ENCODE data around the gene CDC26.
"Not testable (repeated sequence)": the region's sequence is repeated elsewhere in the genome, so short reads cannot be mapped to it uniquely, and the experiment has no call there.

CDC26 gene

DNA sequence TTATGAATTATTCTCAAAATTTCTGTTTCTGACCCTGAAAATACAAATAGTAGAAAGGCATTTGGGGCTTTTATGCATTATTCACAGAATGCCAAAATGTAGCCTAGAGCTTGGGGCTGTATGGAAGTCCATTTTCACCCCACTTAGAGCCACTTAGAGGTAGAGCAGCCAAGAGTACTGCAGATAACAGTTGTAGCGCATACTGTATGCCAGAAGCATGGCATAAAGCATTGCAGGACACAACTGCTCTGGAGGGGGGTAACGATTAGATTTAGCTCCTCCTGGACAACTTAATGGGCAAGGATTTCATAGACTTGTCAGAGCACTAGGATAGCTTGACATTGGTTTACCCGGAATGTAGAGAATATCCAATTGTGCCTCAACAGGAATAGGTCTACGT, 38.3 kb downstream of the CDC26 start:
- no peak for DNase-seq

DNA sequence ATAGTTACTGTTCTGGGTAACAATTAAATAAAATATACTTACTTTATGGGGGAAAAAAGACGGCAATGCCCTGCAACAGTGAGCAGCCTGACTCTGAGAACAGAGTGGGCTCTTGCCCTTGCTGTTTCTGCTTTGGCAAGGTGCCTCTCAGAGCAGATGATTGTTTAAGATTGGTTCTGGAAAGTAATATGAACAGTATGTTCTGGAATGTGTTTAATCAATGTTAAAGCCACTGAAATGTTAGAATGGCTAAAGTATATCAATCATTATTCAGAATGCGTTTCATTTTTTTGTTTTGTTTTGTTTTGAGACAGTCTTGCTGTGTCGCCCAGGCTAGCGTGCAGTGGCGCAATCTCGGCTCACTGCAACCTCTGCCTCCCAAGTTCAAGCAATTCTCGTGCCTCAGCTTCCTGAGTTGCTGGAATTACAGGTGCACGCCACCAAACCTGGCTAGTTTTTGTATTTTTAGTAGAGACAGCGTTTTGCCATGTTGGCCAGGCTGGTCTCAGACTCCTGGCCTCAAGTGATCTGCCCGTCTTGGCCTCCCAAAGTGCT, 39.6 kb downstream of the CDC26 start:
- not testable (repeated sequence) for DNase-seq

DNA sequence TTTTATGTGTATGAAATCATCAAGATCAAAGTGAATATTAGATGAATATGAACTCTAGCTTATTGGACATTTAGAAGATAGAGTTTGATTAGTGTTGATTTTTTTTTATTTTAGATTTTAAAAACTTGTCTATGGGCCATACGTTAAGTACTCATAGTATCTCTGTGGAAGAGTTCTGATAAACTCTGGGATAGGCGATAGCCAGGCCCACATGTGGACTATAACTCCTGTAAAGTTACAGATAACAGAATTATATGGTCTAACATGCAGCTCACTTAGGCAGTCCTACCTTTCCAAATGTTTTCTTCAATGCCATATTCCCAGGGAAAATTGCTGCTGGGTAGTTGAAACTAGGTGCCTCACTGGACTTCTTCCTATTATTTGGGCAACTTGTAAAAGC, 43.7 kb downstream of the CDC26 start:
- peak; percentile 64 for DNase-seq

DNA sequence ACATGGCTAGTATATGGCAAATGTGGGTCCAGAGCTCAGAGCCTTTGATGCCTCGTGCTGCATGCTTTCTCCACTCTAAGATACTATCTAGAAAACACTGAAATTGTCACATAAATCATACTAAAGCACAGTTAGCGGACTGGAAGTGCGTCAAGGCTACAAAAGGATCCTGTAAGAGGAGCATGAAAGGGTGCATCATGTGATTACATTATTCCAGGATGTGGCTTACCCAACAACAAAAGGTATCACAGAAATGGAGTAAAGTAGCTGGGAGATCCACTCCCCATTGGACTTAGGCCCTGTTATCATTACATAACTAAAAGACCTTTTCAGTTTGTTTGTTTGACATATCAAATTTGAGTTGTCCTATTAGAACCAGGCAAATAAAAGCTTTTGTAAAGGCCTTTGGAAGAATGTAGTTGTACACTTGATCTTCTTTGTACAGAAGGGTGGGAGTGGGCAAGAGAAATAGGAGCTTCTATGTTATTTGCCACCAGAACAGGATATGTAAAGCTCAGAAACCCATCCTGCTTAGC, 47.2 kb downstream of the CDC26 start:
- no peak for DNase-seq

DNA sequence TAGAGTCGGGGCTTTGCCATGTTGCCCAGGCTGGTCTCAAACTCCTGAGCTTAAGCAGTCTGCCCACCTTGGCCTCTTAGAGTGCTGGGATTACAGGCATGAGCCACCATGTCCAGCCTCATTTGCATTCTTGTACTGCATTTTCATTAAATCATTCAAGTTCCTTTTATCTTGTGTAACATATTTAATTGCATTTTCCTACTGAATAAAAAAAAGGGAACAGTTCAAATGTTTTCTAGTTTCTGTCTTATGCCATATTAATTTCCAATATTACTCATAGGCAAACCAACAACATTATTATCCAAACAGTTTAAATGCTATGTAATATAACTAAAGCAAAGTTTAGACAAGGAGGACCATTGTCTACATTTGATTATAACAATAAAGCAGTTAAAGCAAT, 47.9 kb downstream of the CDC26 start:
- no peak for DNase-seq

DNA sequence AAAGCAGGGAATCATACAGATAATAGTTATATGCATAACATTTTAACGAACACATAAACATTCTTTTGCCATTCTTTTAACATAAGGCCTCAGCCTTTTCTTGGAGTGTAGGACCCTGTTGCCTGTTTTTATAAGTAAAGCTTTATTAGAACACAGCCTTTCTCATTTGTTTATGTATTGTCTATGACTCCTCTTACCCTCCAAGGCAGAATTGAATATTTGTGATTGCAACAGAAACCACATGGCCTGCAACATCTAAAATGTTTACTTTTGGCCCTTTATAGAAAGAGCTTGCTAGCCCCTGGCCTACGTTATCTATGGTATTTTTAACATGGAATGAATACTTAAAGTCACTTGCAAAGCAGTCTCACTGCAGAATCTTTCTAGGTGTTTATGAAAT, 51.4 kb downstream of the CDC26 start:
- DNase-seq: no peak

- no peak for DNase-seq
These were observed 52.9 kb downstream of the CDC26 start for GRCh38 chr9:113222482-113222841.

GRCh38 chr9:113221800-113222481, 53.4 kb downstream of the CDC26 start:
- peak; percentile 73 for DNase-seq

- DNase-seq: peak; percentile 98
These were observed 54.2 kb downstream of the CDC26 start, which contains the start of the genes FKBP15 and SLC31A1 for GRCh38 chr9:113221003-113221799. Gene FKBP15, minus strand, starts transcription at chr9:113221277. Its CDS starts 34 bp downstream, at chr9:113221243. Gene SLC31A1, plus strand, starts transcription at chr9:113221544. Its CDS starts 34,605 bp downstream, at chr9:113256149.

DNA sequence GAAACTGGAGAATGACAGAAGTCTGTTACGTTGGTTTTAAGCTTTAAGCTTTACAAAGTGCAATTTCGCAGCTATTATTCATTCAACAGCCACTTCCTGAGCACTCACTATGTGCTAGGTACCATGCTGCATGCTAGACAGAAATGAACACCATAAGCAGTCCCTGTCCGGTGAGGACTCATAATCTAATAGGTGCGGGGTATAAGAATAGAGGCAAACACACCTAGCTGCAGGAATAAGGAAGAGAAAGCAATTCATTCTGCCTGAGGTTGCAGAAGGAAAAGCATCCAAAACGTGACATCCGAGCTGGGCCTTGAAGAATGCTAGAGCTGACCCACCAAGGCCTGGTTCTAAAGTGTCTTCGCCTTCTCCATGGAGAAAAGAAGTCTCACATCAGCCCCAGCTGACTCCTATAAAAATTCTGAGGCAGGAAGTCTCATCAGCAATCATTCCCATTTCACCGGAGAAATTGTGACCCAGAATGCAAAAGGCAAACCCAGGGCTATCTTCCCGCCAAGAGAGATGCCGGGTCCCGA, 54.8 kb downstream of the CDC26 start:
- DNase-seq: no peak

GRCh38 chr9:113219969-113220368, 55.4 kb downstream of the CDC26 start:
- peak; percentile 59 for DNase-seq

DNA sequence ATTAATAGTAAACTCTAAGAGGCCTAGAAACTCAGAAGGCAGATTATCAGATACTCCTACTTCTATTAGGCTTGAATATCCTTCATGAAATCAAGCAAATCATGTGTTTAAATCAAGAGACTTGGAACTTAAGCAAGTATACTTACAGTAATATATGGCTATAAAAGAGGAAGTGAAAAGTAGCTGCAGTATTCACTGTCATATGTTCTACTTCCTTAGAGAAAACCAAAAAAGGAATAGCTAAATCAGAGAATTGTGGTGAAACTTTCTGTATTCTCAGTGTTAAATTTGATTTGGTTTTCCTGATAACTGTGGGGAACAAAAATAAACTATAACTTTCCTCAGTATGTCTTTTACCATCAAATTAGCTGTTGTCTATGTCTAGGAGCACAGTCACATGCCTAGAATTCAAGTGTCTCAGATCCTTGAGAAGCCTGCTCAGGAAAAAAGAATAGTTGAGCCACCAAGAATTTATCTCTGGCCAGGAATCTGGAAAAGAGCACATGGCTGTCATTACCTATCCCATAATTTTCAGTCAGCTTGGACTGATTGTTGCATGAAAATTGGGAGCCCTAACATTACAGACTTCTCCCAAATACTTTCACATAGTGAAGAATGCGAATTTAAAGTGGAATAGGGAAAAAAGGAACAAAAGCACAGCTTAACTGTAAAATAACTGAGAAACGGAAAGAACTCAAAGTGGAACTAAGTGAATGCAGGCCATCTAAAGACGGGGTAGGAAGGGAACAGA, 56.0 kb downstream of the CDC26 start:
- DNase-seq: peak; percentile 49
